DMS 273 treated with DMSO at 0.1 percent for 48 hours (cell line): ENCODE data around the gene RMI1.
A peak's percentile ranks its signal among the peaks of the same experiment; 100 is the strongest.

Source experiments
- DNase-seq: peaks from one replicate; lab custom pipeline; 2025; lab: John Stamatoyannopoulos, UW

The RMI1 gene

GRCh38 chr9:83969602-83970001, 11.0 kb upstream of the RMI1 start:
- no peak for DNase-seq

GRCh38 chr9:83971485-83971884, 9.1 kb upstream of the RMI1 start:
- DNase-seq, result no peak

GRCh38 chr9:83972286-83972685, 8.3 kb upstream of the RMI1 start:
- DNase-seq, result no peak

GRCh38 chr9:83975300-83975699, 5.3 kb upstream of the RMI1 start:
- DNase-seq, result no peak

- DNase-seq, result no peak
Measured at GRCh38 chr9:83976372-83976771, 4.2 kb upstream of the RMI1 start.

- no peak for DNase-seq
Measured at GRCh38 chr9:83977196-83977595, 3.4 kb upstream of the RMI1 start.

- DNase-seq, result peak; percentile 37
Measured at GRCh38 chr9:83978992-83979811, 1.4 kb upstream of the RMI1 start.

GRCh38 chr9:83979812-83980394, 702 bp upstream of the RMI1 start, which contains the start of gene HNRNPK:
Gene HNRNPK, minus strand, starts transcription at chr9:83980215. Its CDS starts 1,963 bp downstream, at chr9:83978252.
- peak; percentile 86 for DNase-seq

- DNase-seq, result no peak
Measured at GRCh38 chr9:83981126-83981871, 694 bp downstream of the RMI1 start.

- DNase-seq, result no peak
Measured at GRCh38 chr9:83986195-83986594, 5.6 kb downstream of the RMI1 start.

- DNase-seq, result no peak
Measured at GRCh38 chr9:83986765-83987401, 6.3 kb downstream of the RMI1 start.

- DNase-seq, result no peak
Measured at GRCh38 chr9:83987402-83987791, 6.8 kb downstream of the RMI1 start.

GRCh38 chr9:83988411-83988810, 7.8 kb downstream of the RMI1 start:
- no peak for DNase-seq

GRCh38 chr9:83991355-83991754, 10.8 kb downstream of the RMI1 start:
- DNase-seq, result no peak

- DNase-seq, result no peak
Measured at GRCh38 chr9:83992407-83992806, 11.8 kb downstream of the RMI1 start.

- no peak for DNase-seq
Measured at GRCh38 chr9:83992901-83993300, 12.3 kb downstream of the RMI1 start.

GRCh38 chr9:83996126-83996525, 15.5 kb downstream of the RMI1 start:
- DNase-seq, result no peak

- no peak for DNase-seq
Measured at GRCh38 chr9:83999141-83999918, 18.7 kb downstream of the RMI1 start.

GRCh38 chr9:84000186-84000585, 19.6 kb downstream of the RMI1 start:
- DNase-seq, result no peak

GRCh38 chr9:84001621-84002020, 21.0 kb downstream of the RMI1 start:
- DNase-seq, result no peak

- no peak for DNase-seq
Measured at GRCh38 chr9:84002344-84002743, 21.7 kb downstream of the RMI1 start.

GRCh38 chr9:84003246-84003645, 22.6 kb downstream of the RMI1 start:
- no peak for DNase-seq
